Left cardiac atrium (tissue), 4 donors: Measurements from ENCODE around the gene REXO4. TPM values are rescaled to one million over a fixed set of nuclear protein-coding genes. Genes with fewer than 3 reads are reported as not detected.

Source experiments
- ATAC-seq, 2 donors: fragments of 200-7000 bp; cut with Tn5 transposase; one replicate each; pipeline ENCODE4 v1.9.1; 2020; ENCODE audit warnings: mild to moderate bottlenecking in 2 of 2, moderate library complexity in 2 of 2
- DNase-seq: peaks from one replicate; pipeline ENCODE4 v3.0.0-alpha.2; 2020
- intact Hi-C, 2 donors: fragments of 100-400 bp; cut with DNase I; formaldehyde crosslinking; loops; one replicate each; pipeline versions ENCODE4 v1.14.1 to v1.15.1; 2022 to 2023
- total RNA-seq, 2 donors: library from RNA; stranded (reverse); fragmentation: NEBNext Ultra II Directional; extraction: Animal tissue kit (Norgen Biotek cat#: 25700); gene quantifications; one replicate each; pipeline ENCODE4 v1.2.1, GENCODE V29; 2021
- donor health status: DM: no; HTN: yes; CAD: no.
- donor health status: DM: no; HTN: yes; CAD: no; lungs with severe emphysema.
- donor health status: DM: yes; HTN: yes; CAD: no.
- donor health status: Dilated cardiomyopathy.

Gene REXO4
- total RNA-seq, 2 donors from 2014 or later = 12.2 to 12.6 TPM

- ATAC-seq (peak; percentile 98), DNase-seq (peak; percentile 97)
- intact Hi-C loops = loop anchor here in 1 of 2 donors (5.0 kb wide), 1 partner anchor 41 kb away; the partner anchor contains the start of gene REXO4
These were observed 41.8 kb downstream of the REXO4 start, which contains the start of the genes STKLD1 and SURF4 for GRCh38 chr9:133375724-133376654. Gene STKLD1 (plus strand): TSS chr9:133376366. CDS start chr9:133376474, 108 bp downstream. Gene SURF4 (minus strand): TSS chr9:133376060. CDS start chr9:133375969, 91 bp downstream.

- ATAC-seq = peak; percentile 4 to 22
- peak; percentile 38 for DNase-seq
- intact Hi-C loops = loop anchor here in 1 of 2 donors (5.0 kb wide), 1 partner anchor 42 kb away; the partner anchor contains the start of gene REXO4
These were observed 42.6 kb downstream of the REXO4 start for GRCh38 chr9:133375116-133375723.

- no peak for ATAC-seq
- intact Hi-C loops = loop anchor here in 1 of 2 donors (5.0 kb wide), 1 partner anchor 43 kb away; the partner anchor contains the start of gene REXO4
- no peak for DNase-seq
These were observed 43.1 kb downstream of the REXO4 start for GRCh38 chr9:133374612-133375115.

- DNase-seq = no peak
- ATAC-seq = no peak
- intact Hi-C loops = no loop called here
These were observed 45.7 kb downstream of the REXO4 start for GRCh38 chr9:133372144-133372543.

GRCh38 chr9:133371261-133371711 lies 46.5 kb downstream of the REXO4 start:
- intact Hi-C loops = no loop called here
- no peak for DNase-seq
- no peak for ATAC-seq

GRCh38 chr9:133370685-133371084 lies 47.1 kb downstream of the REXO4 start:
- no peak for ATAC-seq
- intact Hi-C loops = no loop called here
- DNase-seq = no peak

GRCh38 chr9:133369933-133370332 lies 47.9 kb downstream of the REXO4 start:
- ATAC-seq (no peak), DNase-seq (no peak)
- intact Hi-C loops = no loop called here

- ATAC-seq = peak in 1 of 2 donors; percentile 21
- intact Hi-C loops = no loop called here
- no peak for DNase-seq
These were observed 48.4 kb downstream of the REXO4 start for GRCh38 chr9:133369422-133369821.

GRCh38 chr9:133368249-133368881 lies 49.4 kb downstream of the REXO4 start:
- peak in 1 of 2 donors; percentile 34 for ATAC-seq
- intact Hi-C loops = no loop called here
- no peak for DNase-seq

- ATAC-seq = no peak
- DNase-seq = no peak
- intact Hi-C loops = no loop called here
These were observed 50.0 kb downstream of the REXO4 start for GRCh38 chr9:133367778-133368177.

- DNase-seq = no peak
- intact Hi-C loops = no loop called here
- ATAC-seq = no peak
These were observed 50.6 kb downstream of the REXO4 start for GRCh38 chr9:133367221-133367620.

- no peak for DNase-seq
- no peak for ATAC-seq
- intact Hi-C loops = no loop called here
These were observed 51.4 kb downstream of the REXO4 start for GRCh38 chr9:133366435-133366834.

- no peak for DNase-seq
- no peak for ATAC-seq
- intact Hi-C loops = no loop called here
These were observed 55.3 kb downstream of the REXO4 start for GRCh38 chr9:133362359-133363044.

GRCh38 chr9:133361507-133362092 lies 56.2 kb downstream of the REXO4 start:
- DNase-seq = no peak
- intact Hi-C loops = no loop called here
- no peak for ATAC-seq

- no peak for DNase-seq
- intact Hi-C loops = no loop called here
- no peak for ATAC-seq
These were observed 57.1 kb downstream of the REXO4 start for GRCh38 chr9:133360400-133361393.

- no peak for DNase-seq
- intact Hi-C loops = no loop called here
- ATAC-seq = peak; percentile 3 to 21
These were observed 58.2 kb downstream of the REXO4 start for GRCh38 chr9:133359399-133360175.
